HG03575 (cell line): Measurements from ENCODE around the gene KLHL18.
"Not testable (repeated sequence)": the region's sequence is repeated elsewhere in the genome, so short reads cannot be mapped to it uniquely, and the experiment has no call there.

Source experiments
- ATAC-seq: cut with Tn5 transposase; IDR thresholded peaks from one replicate; pipeline ENCODE4 v1.9.1; 2021; ENCODE audit not compliant: unreplicated experiment, insufficient number of reproducible peaks, low FRiP score; ENCODE audit errors: extremely low read depth

KLHL18 gene

DNA sequence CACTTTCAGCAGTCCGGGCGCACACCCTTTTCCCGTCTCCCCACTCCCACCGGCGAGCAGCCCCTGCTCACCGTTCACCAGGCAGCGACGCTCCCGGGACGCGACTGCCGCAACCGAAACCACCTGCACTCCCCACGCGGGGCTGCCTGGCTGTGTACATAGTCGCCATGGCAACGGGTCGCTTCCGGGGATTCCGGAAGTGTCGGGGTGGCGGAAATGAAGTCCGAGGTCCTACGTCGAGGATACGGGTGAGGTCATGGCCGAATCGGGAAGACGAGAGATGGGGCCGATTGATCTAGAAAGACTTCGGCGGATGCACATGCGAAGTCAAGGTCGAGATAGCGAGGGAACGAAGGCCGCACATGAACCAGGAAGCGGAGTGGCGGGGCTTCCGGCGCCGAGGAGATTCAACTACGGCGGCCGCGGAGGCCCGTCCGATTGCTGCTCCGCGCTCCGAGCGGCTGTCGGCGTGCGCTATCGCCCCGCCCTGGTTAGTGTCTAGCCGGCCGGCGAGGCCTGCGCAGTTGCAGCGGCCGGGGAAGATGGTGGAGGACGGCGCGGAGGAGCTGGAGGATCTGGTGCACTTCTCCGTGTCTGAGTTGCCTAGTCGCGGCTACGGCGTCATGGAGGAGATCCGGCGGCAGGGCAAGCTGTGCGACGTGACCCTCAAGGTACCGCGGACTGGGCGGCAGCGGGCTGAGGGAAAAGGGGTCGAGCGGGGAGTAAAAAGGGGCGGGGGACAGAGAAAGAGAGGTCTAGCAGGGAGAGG is at the start of gene KLHL18, which contains the start of gene KIF9:
KLHL18 (plus strand) TSS at position 521 of the 769 bp plus-strand sequence; CDS start at position 543, 22 bp downstream.
KIF9 (minus strand) TSS at position 376 of the 769 bp plus-strand sequence. CDS start 5,425 bp downstream, outside the sequence.
- ATAC-seq, result no peak

DNA sequence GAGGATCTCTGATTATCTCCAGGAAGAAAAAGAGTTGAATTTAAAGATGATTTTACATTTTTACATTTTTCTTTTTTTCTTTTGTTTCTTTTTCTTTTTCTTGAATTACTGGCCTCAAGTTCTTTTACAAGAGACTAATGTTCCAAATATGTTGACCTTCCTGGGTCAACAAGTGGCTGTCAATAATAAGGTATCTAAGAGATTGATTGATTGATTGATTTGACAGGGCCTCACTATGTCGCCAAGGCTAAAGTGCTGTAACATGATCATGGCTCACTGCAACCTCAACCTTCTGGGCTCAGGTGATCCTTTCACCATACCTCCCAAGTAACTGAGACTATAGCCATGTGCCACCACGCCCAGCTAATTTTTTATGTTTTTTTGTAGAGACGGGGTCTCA is 44.7 kb upstream of the KLHL18 start:
- ATAC-seq, result no peak

DNA sequence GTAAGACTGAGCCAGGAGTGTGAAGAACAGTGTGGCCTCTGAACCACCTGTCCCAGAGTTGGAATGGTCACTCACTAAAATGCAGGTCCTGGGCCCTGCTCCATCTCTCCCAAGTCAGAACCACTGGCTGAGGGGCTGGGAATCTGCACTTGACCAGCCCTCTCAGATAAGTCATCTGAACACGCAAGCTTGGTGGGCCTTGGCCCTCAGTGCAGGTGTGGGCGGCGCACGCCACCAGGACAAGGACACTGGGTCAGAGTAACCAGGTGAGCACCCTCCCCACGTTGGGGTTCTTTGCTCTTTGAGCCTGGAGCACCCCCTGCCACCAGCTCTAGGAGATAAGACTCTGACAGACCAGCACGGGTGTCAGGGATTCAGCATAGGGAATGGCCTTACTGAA is 42.8 kb upstream of the KLHL18 start:
- ATAC-seq, result no peak

DNA sequence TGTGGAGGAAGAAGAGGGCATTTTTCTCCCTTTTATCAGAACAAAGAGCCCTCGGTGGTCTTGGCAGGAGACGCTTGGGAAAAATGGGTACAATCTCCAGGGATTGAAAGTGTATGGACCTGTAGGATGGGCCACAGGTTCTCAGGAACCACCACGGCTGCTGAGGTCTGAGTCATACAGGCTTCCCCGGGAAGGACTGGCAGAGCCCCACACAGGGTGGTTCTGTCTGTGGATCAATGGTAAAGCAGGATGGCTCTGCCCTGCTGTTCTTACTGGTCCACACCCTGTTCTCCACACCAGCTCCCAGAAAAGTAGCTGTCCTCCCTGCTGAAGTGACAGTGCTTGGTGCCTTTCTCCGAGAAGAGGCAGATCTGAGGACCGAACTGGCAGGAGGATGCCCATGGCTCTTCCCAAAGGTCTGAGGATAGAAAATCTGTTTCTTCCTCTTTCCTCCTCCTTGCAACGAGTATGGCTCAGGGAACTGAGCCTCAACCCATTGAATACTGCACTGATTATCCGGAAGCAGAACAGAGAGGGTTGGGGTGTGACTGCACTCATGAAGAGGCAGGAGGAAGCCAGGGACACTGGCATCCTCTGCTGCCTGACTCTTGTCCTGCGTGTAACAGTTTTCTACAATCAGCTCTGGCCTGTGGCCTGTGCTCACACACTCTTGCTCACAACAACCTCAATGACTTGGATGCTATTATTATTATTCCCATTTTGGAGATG is 39.2 kb upstream of the KLHL18 start:
- no peak for ATAC-seq

DNA sequence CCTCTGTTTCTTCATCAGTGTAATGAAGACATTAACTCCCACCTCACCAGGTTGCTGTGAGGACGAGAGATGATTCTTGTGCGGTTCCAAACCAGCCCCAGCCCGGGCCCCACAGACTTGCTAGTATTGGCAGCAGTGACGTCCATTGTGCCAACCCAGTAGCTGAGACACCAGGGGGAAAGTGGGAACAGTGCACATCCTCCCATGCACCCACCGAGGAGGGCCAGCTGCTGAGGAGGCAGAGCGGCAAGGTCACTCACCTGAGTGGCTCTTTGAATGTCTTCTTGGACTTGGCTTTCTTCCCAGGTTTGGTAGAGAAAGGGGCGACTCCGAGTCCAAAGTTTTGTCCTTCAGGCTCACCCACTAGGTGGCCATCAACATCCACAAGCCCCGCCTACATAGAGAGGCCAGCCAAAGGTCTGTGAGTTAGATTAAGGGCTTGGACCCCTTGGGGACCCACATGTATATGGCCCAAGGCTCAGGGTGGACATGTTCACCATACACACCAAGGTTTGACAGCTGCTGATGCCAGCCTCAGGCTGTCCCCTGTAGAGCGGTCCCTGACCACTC is 38.1 kb upstream of the KLHL18 start:
- ATAC-seq, result no peak

DNA sequence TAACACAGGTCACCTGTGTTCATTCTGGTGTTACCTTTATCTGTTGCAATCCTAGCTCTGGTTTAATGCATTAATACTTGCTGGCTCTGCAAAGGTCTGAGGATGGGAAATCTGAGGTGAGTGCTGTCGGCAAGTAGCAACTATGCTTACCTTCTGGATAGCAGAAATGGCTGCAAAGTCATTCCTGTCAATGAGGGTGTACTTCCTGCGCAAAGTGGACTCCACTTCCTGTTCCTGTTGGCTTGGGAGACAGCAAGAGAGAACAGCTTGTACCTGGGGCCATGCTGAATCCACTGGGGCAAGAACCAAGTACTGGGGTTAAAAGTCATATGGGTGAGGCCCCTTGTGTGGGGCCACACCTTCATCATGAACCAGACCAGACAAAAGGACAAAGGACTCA is 37.5 kb upstream of the KLHL18 start:
- no peak for ATAC-seq

DNA sequence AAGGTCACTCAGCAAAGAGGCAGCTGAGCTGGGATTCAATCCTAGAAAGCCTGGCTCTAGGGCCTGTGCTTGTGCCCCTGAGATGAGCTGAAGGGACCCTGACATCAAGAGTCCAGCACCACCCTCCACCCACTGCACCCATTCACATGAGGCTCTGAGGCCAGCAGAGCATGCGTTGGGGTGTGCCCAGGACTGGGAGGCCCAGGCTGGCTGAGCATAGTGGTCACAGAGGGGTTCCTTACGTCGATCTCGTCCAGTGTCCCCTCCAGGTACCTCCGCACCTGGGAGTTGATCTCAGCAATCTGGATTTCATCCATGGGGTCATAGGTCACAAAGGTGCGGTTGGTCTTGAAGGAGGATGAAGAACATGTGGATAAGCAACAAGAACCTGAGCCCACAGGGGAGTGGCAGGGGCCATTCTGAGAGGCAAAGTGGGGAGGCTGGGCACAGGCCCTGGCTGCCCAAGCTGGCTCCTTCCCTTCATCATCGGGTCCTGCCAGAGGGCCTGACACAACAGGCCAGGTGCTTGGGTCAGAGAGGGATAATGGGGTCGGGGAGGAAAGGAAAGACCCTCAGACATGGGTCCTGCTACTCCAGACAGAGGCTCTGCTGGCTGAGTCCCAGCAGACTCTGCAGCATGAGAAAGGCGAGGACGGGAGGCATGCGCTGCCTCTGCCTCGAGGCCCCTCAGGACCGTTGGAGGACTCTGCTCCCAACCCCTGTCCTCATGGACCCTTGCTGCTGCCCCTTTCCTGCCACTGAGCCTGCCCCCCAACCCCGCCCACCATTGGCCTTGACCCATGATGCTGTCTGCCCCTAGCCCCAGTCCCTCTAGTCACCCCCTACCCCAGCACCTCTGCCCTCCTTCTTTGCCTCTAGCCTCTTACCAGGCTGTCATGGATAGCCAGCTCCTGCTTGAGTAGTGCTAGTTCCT is 35.3 kb upstream of the KLHL18 start:
- no peak for ATAC-seq

DNA sequence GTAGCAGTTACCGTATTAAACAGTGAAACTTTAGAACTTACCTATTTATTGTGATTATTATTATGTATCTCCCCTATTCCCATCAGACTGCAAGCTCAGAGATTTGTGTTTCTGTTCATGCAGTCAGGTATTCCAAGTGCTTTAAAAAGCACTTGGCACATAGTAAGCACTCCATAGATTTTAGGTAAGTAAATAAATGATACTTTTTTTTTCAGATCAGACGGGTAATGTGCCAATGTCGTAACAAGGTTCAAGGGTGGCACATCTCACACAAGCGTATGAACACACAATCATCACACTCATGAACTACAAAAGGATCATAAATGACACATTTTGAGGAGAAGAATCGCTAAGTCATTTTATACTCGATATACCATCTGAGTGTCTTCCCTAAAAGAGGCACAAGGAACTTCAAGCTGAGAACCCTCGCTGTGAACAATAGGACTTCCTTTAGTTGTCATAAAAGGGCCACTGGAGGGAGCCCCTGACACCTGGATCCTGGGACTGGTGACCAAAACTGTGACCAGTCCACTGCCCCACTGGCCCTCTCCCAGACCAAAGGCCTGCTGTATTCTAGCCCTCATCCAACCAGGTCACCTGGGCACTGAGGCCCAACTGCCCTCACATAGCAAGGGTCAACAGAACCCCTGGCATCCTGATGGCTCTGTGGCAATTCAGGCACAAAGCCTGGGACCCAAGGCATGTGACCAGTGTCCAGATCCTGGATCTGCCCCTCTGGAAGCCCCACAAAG is 32.3 kb upstream of the KLHL18 start:
- no peak for ATAC-seq

DNA sequence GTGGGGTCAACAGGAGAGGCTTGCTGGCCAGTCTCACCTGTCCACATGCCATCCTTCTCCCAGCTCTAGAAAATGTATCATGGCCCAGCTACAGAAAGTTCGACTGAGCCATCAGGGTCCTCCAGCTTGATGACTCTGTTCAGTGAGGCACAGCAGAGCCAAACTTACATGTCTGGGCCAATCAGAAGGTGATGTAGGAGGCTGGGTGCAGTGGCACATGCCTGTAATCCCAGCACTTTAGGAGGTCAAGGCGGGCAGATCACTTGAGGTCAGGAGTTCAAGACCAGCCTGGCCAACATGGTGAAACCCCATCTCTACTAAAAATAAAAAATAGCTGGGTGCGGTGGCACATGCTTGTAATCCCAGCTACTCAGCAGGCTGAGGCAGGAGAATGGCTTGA is 31.7 kb upstream of the KLHL18 start:
- not testable (repeated sequence) for ATAC-seq

DNA sequence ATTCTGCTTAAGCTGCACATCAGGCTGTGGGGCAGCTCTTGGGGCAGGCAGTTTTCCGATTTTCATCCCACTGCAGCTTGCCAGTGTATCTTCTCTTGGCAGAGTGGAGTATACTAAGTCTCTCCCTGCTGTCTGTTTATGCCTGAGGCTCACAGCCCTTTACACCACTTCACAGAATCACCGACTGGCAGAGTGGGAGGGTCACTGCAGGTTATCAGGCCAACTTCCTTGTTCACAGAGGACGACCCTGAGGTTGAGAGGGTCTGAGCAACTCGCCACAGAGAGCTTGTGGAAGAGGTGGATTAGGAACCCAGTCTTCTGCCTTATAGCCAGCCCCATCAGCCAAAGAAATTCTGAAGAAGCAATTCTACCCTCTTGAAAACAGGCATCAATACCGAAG is 31.1 kb upstream of the KLHL18 start:
- ATAC-seq, result no peak

DNA sequence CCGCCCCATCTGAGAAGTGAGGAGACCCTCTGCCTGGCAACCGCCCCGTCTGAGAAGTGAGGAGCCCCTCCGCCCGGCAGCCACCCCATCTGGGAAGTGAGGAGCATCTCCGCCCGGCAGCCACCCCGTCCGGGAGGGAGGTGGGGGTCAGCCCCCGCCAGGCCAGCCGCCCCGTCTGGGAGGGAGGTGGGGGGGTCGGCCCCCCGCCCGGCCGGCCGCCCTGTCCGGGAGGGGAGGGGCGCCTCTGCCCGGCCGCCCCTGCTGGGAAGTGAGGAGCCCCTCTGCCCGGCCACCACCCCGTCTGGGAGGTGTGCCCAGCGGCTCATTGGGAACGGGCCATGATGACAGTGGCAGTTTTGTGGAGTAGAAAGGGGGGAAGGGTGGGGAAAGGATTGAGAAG is 26.4 kb upstream of the KLHL18 start:
- ATAC-seq, result not testable (repeated sequence)

DNA sequence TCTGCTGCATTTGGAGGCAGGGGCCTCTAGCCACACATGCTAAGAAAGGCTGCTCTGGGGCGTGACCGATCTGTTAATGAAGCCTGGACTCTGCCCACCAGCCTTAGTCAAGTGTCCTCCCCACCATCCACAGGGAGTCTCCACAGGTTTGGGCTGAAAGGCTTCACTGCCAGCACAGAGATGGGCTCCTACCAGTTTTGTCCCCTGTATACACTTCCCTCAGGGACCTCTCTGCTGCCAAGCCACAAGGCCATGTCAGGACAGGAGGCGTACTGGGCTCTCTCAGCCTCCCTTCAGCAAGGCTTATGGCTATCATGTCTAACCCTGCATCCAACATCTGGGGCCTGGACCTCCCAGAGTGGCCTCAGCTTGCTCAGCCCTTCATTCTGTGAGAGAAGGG is 23.6 kb upstream of the KLHL18 start:
- ATAC-seq, result no peak

DNA sequence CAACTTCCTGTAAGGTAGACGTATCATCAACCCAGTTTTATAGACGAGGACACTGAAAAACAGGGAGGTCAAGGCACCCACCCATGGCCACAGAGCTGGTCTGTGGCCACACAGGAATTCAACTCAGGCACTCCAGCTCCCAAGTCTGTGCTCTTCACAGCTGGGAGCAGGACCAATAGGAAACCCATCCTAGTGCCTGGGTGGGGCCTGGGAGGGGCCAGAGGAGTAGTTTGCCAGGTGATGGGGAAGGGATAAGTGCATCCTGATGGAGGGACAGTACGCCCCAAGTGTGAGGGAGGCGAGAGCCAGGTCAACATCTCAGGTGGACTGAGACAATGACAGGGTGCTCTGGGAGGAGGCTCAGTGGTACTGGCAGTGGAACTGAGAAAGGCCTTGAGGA is 22.1 kb upstream of the KLHL18 start:
- no peak for ATAC-seq

DNA sequence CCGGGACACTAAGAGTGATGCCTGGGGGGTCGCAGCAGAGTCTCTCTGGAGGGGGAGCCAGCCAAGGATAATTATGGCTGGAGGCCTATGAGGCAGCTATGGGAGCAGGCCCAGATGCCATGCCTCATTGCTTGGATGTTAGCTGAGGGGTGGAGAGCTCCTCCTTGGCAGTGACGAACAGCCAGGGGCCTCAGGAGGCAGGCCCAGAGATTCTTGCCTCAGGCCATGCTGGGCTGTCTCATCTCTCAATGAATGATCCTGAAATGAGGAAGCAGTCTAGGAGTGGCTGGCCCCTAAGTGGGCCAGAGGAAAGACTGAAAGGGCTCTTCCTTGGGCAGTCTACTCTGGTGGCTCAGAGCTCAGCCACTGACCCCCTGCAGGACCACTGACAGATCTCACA is 21.4 kb upstream of the KLHL18 start:
- ATAC-seq, result no peak

DNA sequence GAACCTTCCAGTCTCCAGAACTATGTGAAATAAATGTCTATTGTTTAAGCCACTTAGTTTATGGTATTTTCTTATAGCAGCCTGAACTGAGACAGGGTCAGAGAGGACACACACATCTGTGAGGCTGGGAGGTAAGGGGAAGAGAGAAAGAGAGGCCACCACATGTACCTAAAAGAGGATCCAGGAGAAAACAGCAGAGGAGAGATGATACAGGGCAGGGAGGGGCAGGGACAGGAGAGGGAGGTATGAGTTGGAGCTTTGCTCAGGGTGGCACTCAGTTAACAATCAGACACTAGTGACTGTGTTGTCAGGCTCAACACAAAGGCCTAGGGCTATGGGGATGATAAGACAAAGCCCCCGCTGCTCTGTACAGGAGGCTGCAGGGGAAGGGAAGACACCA is 17.7 kb upstream of the KLHL18 start:
- no peak for ATAC-seq

DNA sequence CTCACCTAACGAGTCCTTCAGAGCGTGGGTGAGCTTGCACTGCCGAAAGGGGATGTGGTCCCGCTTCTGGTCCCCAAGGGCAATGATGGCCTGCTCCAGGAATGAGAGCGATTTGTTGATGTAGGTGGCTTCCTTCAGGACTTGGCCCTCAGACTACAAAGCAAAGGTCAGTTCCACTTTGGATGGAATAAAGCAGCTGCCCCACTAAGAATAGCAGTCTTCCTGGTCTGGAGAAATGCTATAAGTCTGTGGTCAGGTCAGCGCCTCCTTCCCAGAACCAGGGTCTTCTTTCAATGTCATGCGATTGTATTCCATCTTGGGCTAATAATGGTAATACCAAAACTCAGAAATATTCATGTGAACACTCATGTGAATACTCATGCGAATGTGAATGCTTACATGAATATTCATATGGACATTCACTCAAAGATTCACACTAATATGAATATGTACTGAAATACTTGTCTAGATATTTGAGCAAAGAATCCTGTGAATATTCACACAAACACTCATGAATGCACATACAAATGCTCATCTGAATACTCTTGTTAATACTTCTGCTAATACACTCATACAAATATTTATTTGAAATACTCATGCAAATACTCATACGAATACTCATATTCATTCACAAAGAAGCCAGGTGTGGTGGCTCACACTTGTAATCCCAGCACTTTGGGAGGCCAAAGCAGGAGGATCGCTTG is 16.9 kb upstream of the KLHL18 start:
- ATAC-seq, result no peak

DNA sequence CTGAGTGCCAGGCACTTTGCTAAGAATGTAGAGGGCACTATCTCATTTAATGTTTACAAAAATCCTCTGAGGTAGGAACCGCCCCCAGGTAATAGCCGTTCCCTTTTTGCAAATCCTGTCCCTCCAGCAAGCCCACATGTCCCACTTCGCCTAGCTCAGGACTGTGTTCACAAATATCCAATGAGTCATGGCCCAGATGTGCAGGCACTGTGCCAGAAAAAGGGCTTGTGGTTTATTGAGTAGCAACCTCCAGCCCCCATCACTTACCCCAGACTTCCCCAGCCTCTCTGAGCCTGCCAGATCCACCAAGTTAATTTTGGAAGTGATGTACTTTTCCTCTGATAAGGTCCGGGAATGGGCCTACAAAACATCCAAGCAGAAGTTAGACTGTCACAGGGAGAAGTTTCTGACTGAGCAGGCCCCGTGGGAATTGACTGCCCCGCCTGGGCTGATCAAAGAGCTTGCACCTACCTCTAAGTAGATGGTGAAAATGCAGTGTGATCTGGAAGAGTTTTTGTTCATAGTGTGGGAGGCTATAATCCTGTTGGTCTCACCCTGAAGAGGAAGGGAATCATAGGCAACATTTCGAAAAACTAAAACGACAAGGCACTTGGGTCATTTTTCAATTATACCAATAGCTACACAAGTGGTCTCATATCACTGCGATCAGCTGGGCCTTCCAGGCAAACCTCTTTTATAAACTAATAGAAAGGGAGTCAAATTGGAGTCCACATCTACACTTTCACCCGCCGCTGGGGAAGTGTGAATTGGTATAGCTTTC is 15.8 kb upstream of the KLHL18 start:
- no peak for ATAC-seq
